NCI-H345 (cell line): ENCODE data around the gene CLIC4.
"Not testable (repeated sequence)": the region's sequence is repeated elsewhere in the genome, so short reads cannot be mapped to it uniquely, and the experiment has no call there.

ENCODE experiments used
- DNase-seq: peaks from one replicate; lab custom pipeline; 2025; lab: John Stamatoyannopoulos, UW

CLIC4 gene

DNA sequence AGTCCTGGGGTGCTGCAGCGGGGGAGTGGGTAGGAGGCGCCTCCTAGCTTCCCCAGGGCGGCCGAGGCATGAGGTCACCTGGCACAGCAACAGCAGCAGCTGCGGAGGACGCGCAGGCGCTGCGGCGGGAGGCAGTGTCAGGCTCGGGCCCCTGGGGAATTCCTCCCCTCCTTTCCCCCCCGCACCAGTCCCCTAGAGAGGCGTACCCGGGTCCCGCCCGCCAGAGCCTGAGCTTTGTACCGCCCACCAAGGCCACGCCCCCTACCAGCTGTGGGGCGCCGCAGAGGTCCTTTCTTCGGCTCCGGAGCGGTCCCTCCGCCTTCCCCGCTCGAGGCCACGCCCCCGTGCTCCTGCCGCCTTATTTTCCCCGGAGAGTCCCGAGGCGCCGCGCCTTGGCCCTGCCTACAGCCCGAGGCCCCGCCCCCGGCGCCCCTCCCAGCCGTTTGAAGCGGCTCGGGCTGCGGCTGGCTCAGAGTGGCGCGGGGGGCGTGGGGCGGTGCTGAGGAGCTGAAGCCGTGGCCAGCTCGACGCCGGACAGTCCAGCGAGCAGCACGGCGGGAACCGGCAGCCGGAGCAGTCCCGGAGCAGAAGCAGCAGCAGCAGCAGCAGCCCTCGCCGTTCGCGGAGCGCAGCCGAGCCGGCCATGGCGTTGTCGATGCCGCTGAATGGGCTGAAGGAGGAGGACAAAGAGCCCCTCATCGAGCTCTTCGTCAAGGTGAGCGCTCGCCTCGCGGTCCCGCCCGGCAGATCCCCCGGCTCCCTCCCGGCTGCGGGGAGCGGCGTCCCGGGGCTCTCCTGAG, at the start of gene CLIC4:
CLIC4 (plus strand) TSS at position 537 of the 800 bp plus-strand sequence; CDS start at position 644, 107 bp downstream.
- DNase-seq, result peak; percentile 99

DNA sequence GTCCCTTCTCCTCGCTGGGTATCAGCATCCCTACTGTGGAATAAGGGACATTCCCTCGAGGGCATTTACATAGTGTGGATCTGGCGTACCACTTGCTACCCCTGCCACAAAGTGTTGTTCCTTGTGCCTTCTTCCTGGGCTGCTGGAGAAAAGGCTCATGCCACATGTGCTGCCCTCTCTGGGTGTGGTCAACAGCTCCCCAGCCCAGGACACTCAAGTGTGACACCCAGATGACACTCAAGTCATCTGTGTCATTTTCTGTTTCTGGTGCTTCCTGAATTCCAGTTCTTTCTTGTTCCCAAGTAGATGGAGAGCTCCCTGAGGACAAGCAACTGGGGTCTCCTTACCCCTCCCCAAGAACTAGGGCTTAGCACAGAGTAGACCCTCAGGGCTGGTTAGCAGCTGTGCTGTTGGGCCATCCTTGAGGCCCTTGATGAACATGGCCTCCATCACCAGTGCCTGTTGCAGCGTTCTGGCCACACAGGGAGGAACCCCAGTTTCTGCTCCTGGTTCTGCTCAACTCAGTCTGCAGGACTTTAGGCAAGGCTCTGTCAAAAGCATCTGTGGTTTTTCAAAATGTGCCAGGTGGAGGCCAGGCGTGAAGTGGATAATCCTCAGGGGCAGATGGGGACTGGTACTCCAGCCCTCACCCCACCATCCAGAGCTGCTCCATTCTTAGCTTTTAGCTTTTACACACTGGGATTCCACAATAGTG, 49.0 kb upstream of the CLIC4 start:
- DNase-seq, result no peak

DNA sequence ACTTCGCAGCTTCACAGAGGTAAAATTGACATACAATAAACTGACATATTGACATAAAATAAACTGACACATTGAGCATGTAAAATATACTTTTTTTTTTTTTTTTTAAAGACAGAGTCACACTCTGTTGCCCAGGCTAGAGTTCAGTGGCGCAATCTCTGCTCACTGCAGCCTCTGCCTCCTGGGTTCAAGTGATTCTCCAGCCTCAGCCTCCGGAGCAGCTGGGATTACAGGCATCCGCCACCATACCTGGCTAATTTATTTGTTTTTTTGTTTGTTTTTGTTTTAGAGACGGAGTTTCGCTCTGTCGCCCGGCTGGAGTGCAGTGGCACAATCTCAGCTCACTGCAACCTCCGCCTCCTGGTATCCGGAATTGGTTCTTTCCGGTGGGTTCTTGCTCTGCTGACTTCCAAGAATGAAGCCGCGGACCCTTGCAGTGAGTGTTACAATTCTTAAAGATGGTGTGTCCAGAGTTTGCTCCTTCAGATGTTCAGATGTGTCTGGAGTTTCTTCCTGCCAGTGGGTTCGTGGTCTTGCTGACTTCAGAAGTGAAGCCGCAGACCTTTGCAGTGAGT, 48.4 kb upstream of the CLIC4 start:
- no peak for DNase-seq

DNA sequence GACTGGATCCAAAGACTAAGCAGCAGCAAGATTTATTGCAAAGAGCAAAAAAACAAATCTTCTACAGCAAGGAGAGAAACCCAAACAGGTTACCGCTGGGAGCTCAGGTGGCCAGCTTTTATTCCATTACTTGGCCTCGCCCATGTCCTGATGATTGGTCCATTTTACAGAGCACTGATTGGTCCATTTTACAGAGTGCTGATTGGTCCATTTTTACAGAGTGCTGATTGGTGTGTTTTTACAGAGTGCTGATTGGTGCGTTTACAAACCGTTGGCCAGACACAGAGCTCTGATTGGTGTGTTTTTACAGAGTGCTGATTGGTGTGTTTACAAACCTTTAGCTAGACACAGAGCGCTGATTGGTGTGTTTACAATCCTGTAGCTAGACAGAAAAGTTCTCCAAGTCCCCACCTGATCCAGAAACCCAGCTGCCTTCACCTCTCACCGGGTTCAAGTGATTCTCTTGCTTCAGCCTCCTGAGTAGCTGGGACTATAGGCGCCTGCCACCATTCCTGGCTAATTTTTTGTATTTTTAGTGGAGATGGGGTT, 47.7 kb upstream of the CLIC4 start:
- not testable (repeated sequence) for DNase-seq

DNA sequence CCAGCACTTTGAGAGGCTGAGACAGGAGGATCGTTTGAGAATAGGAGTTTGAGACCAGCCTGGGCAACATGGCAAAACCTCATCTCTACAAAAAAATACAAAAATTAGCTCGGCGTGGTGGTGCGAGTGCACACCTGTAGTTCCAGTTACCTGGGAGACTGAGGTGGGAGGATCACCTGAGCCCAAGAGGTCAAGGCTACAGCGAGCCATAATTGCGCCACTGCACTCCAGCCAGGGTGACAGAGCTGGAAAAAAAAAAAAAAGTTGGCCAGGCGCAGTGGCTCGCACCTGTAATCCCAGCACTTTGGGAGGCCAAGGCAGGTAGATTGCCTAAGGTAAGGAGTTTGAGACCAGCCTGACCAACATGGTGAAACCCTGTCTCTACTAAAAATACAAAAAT, 46.9 kb upstream of the CLIC4 start:
- DNase-seq, result not testable (repeated sequence)

DNA sequence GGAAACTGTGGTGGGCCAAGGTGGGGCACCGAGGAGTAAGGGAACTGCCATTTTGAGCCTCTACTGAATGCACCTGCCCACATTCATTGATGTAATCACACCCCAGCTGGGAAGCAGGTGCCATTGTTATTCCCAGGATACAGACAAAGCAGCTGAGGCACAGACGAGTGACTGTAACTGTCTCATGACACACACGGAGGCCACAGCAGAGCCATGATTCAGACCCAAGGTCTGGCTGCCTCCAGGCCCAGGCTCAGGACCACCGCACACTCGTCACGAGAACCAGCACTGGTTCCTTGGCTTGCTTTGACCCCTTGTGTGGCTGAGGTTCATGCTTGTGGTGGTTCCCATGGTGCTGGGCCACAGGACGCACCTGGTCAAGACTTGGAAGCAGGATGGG, 45.6 kb upstream of the CLIC4 start:
- peak; percentile 70 for DNase-seq

DNA sequence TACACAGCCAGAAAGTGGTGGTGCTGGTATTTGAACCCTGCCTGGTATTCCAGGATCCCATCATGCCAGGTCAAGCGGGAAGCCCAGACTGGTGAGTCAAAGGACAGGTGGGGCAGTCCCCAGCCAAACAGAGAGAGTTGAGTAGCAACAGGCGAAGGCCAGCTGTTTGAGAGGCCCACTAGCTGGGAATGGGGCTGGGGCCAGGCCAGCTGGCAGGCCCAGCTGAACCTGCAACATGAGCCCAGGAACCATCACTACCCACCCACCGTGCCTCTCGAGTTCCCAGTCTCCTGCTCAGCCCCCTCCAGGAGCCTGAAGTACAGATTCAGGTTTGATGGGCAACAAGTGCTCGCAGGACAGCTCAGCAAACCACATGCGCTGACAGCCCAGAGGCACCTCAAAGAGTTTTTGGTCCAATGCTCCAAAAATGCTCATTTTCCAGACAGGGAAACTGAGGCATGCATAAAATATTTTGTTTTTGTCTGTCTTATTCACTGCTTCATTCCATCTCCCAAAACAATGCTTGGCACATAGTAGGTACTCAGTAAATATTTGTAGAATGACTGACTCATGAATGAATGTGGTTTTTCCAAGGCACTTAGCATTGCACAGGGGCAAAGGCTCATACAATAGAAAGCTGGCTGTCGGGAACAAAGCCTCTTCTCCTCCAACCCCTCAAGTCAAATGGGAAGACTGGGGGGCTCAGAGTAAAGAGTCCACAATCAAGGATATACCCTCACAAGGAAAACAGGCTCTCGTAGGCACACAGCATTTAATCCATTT, 42.5 kb upstream of the CLIC4 start:
- peak; percentile 65 for DNase-seq

DNA sequence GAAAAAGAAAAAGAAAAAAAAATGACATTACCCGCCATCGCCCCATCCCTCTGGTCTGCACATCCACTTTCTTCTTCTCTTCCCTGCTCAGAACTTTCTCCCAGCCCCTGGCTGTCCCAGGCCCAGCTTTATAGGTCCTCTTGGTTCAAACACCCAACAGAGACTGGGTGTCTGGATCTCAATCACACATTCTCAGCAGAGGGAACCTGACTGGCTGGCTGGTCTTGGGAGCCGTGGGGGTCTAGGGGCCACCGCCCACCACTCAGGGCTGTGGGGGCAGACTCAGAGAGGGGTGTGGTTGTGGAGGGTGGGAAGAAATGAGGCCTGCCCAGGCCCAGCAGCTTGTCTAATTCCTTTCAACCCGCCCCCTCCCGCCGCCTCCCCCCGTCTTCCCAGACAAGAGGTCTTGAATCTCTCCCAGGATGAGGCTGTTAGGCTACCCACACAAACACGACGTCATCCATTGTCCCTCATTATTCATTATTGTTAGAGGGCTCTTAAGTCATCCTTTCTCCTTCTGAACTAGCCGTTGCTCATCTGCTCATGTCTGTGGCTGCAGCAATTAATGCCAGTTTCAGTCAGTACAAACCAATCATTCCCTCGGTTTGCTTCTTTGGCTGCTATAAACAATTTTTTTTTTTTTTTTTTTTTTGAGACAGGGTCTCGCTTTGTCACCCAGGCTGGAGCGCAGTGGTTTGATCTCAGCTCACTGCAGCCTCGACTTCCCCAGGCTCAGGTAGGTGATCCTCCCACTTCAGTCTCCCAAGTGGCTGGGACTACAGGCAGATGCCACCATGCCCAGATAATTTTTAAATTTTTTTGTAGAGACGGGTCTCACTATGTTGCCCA, 40.6 kb upstream of the CLIC4 start:
- peak; percentile 85 for DNase-seq

DNA sequence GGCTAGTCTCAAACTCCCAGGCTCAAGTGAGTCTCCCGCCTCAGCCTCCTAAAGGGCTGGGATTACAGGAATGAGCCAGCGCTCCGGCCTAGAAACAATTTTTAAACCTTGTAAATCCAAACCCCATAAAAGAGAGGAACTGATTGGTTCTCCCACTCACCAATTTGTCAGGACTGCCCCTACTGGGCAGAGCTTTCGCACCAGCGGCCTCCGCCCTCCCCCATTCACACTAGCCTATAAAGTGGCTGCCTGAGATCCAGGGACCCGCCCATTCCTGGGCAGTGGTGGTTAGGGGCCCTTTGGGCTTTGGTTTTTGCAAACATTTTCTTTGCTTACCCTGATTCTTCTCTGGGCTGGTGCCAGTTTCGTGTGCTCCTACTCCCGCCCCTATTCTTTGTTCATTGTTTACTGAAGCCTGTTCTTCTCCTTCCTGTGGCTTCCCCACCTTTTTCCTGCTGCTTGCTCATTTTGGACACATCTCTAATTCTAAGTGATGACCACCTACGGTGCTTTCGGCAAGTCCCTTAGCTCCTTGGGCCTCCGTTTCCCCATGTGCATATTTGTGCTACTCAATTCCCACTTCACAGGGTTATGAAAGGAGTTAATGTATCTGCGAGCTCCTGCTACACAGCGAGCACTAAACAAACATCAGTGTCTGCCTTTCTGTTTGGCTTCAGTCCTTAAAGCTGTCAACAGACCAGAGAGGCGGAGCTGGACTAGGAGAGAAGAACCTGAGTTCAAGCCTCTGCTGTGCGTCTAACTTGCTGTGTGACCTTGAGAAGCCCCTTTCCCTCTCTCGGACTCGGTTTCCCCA, 39.8 kb upstream of the CLIC4 start:
- peak; percentile 98 for DNase-seq

DNA sequence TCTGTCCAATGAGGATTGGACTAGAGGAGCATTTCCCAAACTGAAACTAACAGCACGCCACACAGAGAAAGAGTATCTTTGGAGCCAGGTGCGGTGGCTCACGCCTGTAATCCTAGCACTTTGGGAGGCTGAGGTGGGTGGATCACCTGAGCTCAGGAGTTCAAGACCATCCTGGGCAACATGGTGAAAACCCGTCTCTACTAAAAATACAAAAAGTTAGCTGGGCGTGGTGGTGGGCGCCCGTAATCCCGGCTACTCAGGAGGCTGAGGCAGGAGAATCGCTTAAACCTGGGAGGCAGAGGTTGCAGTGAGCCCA, 39.2 kb upstream of the CLIC4 start:
- not testable (repeated sequence) for DNase-seq

DNA sequence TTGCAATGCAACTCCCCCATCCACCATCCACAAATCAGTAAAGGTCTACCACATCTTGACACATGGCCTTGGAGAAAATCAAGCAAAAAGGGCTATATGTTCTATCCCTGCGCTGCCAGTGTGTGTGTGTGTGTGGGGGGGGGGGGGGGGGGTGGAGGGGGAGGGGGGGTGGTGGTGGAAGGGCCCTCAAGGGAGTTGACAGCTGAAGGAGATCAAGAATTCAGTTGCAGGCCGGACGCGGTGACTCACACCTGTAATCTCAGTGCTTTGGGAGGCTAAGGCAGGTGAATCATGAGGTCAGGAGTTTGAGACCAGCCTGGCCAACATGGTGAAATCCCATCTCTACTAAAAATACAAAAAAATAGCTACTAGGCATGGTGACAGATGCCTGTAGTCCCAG, 37.6 kb upstream of the CLIC4 start:
- DNase-seq, result no peak

DNA sequence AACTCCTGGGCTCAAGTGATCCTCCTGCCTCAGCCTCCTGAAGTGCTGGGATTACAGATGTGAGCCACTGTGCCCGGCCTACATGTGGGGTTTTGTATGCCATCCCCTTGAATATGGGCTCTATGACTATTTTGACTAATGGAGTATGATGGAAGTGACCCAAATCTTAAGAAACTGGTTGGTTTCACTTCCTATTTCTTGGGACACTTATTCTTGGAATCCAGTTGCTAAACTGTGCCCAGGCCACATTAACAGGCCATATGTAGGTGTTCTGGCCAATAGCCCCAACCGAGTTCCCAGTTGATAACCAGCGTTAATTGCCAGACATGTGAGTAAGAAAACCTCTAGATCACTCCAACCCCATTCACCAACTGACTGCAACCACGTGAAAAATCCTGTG, 36.3 kb upstream of the CLIC4 start:
- no peak for DNase-seq

DNA sequence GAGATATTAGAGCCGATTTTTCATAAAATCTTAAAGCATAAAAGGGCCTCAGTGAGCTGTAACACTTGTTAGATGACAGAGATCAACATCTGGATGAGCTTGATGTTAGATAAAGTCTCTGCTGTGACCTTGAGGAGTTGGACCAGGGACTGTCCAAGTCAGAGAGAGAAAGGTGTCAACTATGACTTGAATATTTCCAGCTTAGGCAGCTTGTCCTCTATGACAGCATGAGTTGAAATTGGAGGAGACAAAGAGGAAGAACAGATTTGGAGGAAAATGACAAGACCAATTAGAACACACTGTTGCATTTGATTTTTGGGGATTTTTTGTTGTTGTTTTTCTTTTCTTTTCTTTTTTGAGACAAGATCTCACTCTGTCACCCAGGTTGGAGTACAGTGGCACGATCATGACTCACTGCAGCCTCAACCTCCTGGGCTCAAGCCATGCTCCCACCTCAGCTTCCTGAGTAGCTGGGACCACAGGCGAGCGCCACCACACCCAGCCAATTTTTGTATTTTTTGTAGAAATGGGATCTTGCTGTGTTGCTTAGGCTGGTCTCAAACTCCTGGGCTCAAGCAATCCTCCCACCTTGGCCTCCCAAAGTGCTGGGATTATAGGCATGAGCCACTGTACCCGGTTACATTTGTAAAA, 35.3 kb upstream of the CLIC4 start:
- no peak for DNase-seq

DNA sequence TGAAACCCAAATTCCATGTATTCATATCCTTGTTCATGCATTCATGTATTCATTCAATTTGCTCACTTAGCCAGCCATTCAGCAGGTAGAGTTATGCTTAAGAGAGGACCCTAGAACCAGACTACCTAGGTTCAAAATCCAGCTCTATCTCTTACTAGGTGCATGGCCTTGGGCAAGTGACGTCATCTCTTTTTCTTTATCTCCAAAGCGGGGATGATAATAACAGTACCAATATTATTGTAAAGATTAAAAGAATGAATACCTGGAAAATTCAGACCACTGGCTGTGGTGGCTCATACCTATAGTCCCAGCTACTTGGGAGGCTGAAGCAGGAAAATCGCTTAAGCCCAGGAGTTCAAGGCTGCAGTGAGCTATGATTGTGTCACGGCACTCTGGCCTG, 33.9 kb upstream of the CLIC4 start:
- DNase-seq, result no peak

DNA sequence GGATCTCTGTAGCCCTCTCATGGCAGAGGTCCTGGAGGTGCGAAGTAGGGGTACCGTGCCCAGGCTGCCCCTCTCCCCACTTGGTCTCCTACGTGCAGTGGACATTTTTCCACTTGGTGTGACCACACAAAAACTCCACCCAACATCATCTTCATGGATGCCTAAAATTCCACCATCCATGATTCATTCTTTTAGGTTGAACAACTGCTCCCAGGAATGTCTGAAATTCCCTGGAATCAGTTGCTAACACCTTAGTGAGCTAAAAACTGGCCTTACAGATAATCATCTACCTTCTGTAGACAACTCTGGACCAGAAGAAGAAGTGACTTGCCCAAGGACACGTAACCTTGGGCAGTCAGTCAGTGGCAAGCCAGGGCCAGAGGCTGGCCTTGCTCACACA, 32.1 kb upstream of the CLIC4 start:
- no peak for DNase-seq

DNA sequence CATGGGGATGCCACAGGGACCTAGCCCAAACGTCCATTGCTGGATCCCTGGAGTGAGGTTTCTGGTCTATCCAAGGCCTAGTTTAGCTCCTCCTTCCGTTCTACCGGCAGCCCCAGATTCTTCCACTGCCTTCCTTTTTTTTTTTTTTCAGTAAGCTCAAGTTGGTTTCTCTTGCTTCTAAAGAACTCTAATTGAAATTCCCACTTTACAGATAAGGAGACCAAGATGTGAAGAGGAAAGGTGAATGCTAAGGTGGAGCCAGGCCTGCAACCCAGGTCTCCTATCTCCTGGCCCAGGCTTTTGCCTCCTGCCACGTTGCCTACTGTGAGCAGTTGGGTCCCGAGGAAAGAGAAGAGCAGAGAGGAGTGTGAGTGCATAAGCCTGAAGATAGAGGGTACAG, 31.5 kb upstream of the CLIC4 start:
- DNase-seq, result no peak

DNA sequence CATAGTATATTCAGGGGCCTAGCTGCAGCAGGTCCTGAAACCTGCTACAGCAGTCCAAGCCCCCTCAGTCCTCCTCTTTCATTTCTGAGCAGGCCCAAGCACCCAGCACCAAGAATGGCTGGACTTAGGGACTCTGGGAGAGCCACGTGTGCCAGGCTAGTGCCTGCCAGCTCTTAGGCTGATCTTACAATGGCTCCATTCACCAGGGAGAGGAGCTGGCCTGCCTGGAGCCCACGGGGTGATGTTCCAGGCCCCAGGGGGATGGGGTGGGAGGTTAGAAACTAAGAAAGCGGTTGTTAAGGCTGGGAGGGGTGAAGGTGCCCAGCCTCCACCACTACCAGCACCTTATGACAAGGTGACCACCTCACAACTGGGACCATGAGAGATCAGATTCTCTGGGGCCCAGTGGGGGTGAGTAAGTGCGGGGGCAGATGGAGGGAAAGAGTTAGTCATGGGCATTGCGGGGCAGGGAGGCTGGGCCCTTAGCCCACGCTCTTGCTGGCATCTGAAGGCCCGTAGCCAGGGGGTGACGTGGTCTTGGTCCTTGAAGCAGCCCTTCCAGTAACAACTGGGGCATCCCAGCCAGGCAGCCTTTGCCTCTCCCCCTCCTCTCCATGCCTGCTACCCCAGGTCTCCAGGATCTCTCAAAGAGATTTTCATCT, 30.3 kb upstream of the CLIC4 start:
- DNase-seq, result no peak

DNA sequence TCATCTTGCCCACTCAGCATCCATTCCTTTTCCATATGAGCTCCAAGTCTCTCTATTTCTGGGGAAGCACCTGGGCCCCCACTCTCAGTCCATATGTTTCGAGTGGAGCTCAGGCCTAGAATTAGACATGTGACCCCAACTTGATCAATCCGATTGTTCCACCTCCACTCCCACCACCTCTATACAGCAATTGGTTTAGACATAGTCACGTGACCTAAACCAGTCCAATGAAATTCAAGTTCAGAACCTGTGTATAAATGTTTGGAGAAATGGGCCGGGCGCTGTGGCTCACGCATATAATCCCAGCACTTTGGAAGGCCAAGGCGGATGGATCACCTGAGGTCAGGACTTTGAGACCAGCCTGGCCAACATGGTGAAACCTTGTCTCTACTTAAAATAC, 29.6 kb upstream of the CLIC4 start:
- no peak for DNase-seq

DNA sequence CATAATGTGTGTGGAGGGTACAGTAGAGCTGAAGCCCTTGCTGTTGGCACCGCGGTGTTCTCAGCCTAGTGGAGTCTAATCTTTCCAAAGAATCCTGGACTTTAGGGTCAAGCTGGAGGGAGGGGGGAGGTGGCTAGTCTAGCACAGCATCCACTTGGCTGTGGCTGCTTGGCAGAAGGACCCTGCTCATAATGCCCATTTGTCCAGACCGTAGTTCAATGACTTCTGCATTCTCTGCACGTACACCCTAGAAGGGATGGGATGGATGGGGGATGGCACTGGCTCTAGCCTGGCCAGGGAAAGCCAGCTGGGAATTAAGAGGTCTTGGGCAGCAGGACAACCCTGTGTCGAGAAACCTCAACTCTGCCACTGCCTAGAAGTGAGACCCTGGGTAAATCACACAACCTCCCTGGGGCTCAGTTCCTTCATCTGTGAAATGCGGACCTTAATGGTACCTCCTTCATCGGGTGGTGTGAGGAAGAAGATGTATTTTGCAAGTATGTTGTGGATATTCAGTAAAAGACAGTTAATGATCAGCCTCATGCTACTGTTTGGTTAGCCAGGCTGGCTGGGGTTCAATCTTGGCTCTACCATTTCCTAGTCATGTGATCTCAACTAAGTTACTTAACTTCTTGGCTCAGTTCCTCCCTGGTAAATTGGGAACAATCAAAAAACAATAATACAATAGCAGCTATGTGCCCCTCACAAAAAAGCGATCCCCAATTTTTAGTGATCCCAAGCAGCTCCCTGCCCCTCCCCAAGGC, 27.2 kb upstream of the CLIC4 start:
- DNase-seq, result no peak
